Hepatocyte (in vitro differentiated cells): ENCODE measurements around the gene TIPARP. TPM values are rescaled to one million over a fixed set of nuclear protein-coding genes. Genes with fewer than 3 reads are reported as not detected.
"Not testable (repeated sequence)": the region's sequence is repeated elsewhere in the genome, so short reads cannot be mapped to it uniquely, and the experiment has no call there.

Experiments used
- DNase-seq: peaks from one replicate; pipeline ENCODE4 v3.0.0-alpha.2; 2016; ENCODE audit warnings: low spot score
- H2AFZ ChIP-seq: fragments of 200-600 bp; sonication (generic); 2 replicates; pipeline ENCODE4 v1.6.0; 2016; ENCODE audit warnings: antibody characterized with exemption, mild to moderate bottlenecking
- H3K27ac ChIP-seq: fragments of 200-600 bp; sonication (generic); 2 replicates; pipeline ENCODE4 v1.5.1; 2016; ENCODE audit warnings: mild to moderate bottlenecking
- H3K27me3 ChIP-seq: fragments of 200-600 bp; sonication (generic); 2 replicates; pipeline ENCODE4 v1.6.1; 2016
- H3K36me3 ChIP-seq: fragments of 200-600 bp; sonication (generic); replicated peaks from 2 replicates; pipeline ENCODE4 v1.5.1; 2016; ENCODE audit warnings: low read depth; ENCODE audit not compliant: insufficient read depth
- H3K4me1 ChIP-seq: fragments of 200-600 bp; sonication (generic); 2 replicates; pipeline ENCODE4 v1.5.1; 2016; ENCODE audit warnings: mild to moderate bottlenecking, moderate library complexity; ENCODE audit not compliant: insufficient read depth
- H3K4me2 ChIP-seq: fragments of 200-600 bp; sonication (generic); 2 replicates; pipeline ENCODE4 v1.6.0; 2016
- H3K4me3 ChIP-seq: fragments of 200-600 bp; sonication (generic); 2 replicates; pipeline ENCODE4 v1.5.1; 2016; ENCODE audit warnings: mild to moderate bottlenecking
- H3K79me2 ChIP-seq: fragments of 200-600 bp; sonication (generic); 2 replicates; pipeline ENCODE4 v1.6.0; 2017; ENCODE audit warnings: mild to moderate bottlenecking
- H3K9me2 ChIP-seq: fragments of 200-600 bp; sonication (generic); replicated peaks from 2 replicates; pipeline ENCODE4 v1.6.0; 2017; ENCODE audit warnings: mild to moderate bottlenecking; ENCODE audit not compliant: insufficient read depth
- H3K9me3 ChIP-seq: fragments of 200-600 bp; sonication (generic); 2 replicates; pipeline ENCODE4 v1.5.1; 2016; ENCODE audit warnings: low read depth, mild to moderate bottlenecking
- H4K20me1 ChIP-seq: fragments of 200-600 bp; sonication (generic); 2 replicates; pipeline ENCODE4 v1.6.0; 2016; ENCODE audit warnings: mild to moderate bottlenecking; ENCODE audit not compliant: insufficient read depth, poor library complexity, severe bottlenecking
- EZH2 ChIP-seq: fragments of 200-600 bp; sonication (generic); IDR thresholded peaks from 2 replicates; pipeline ENCODE4 v1.6.1; 2016; ENCODE audit warnings: antibody characterized with exemption, mild to moderate bottlenecking, borderline replicate concordance
- EZH2phosphoT487 ChIP-seq: fragments of 200-600 bp; sonication (generic); IDR thresholded peaks from one replicate; pipeline ENCODE4 v1.6.1; 2018; ENCODE audit warnings: antibody characterized with exemption, mild to moderate bottlenecking, low read depth, moderate library complexity; ENCODE audit not compliant: unreplicated experiment, severe bottlenecking
- WGBS: methylation state at CpG from one replicate; pipeline ENCODE4 v1.1.6; 2016; ENCODE audit warnings: low lambda C conversion rate; ENCODE audit errors: missing lambda C conversion rate; 5-methylcytosine and 5-hydroxymethylcytosine counted together
- polyA plus RNA-seq: library from polyadenylated mRNA; unstranded; fragments of >200 nt; fragmentation: Nextera tagmentation; extraction: Ambion mirVana; gene quantifications from 2 replicates; pipeline ENCODE4 v1.2.1, GENCODE V29; 2016
- total RNA-seq: library from RNA; depleted of rRNA; stranded (reverse); fragments of >200 nt; gene quantifications from 2 replicates; pipeline ENCODE4 v1.2.3, GENCODE V29; 2014
- TF ChIP-seq, protein P1 (sequence below): fragments of 200-600 bp; sonication (generic); IDR thresholded peaks from 2 replicates; pipeline ENCODE4 v1.5.1; 2016; ENCODE audit warnings: antibody characterized with exemption, mild to moderate bottlenecking; ENCODE audit not compliant: poor library complexity

Gene TIPARP
- total and polyA plus RNA-seq, 2 experiments from 2014 or later, result 19.9 to 112 TPM

DNA sequence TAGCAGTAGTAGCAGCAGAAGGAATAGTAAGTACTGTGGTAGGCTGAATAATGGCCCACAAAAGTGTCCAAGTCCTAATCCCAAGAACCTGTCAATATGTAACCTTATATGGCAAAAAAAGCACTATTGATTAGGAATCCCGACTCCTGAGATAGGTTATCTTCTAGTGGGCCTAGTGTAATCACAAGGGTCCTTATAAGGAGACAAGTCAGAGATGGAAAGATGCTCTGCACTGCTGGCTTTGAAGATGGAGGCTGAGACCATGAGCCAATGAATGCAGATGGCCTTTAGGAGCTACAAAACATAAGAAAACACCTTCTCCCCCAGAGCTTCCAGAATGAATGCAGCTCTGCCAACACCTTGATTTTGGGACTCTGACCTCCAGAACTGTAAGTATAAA is 36.0 kb downstream of the TIPARP start:
- Histone ChIP-seq H3K4me3 (no peak overlapping the region), H3K4me2 (no peak overlapping the region), H4K20me1 (no peaks in the 10 kb centered on the region), H3K9me2 (no peaks in the 10 kb centered on the region), H3K36me3 (no peaks in the 10 kb centered on the region), H2AFZ (no peak overlapping the region), H3K79me2 (no peaks in the 10 kb centered on the region), H3K27me3 (no peaks in the 10 kb centered on the region), H3K27ac (peak overlapping the region; percentile 42), H3K4me1 (no peaks in the 10 kb centered on the region), H3K9me3 (no peaks in the 10 kb centered on the region)
- TF ChIP-seq, protein P1, sequence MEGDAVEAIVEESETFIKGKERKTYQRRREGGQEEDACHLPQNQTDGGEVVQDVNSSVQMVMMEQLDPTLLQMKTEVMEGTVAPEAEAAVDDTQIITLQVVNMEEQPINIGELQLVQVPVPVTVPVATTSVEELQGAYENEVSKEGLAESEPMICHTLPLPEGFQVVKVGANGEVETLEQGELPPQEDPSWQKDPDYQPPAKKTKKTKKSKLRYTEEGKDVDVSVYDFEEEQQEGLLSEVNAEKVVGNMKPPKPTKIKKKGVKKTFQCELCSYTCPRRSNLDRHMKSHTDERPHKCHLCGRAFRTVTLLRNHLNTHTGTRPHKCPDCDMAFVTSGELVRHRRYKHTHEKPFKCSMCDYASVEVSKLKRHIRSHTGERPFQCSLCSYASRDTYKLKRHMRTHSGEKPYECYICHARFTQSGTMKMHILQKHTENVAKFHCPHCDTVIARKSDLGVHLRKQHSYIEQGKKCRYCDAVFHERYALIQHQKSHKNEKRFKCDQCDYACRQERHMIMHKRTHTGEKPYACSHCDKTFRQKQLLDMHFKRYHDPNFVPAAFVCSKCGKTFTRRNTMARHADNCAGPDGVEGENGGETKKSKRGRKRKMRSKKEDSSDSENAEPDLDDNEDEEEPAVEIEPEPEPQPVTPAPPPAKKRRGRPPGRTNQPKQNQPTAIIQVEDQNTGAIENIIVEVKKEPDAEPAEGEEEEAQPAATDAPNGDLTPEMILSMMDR, result no peak
- TF ChIP-seq EZH2phosphoT487, result no peak
- no peak for TF ChIP-seq EZH2
- DNase-seq, result no peak
- 45% methylated on average over 1 of the region's 1 CpG for WGBS

DNA sequence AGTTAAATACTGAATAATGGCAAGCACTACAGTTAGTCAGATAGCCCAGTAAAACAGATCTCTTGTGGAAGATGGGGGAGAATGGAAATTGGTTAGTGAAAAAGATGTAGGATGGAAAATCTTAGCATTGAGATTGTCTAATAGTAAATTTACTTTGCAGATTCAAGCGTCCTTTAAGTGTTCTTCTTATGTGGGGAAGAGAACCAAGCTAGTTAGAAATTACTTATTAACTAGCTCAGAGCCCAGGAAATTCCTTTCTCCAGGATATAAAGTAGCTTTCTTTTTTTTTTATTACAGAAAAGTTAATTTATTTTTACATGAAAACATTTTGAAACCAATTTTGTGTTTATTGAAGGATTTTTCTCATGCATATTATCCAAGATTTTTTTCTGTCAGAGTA is 36.7 kb downstream of the TIPARP start:
- Histone ChIP-seq H3K4me2 (no peak overlapping the region), H3K79me2 (no peaks in the 10 kb centered on the region)

DNA sequence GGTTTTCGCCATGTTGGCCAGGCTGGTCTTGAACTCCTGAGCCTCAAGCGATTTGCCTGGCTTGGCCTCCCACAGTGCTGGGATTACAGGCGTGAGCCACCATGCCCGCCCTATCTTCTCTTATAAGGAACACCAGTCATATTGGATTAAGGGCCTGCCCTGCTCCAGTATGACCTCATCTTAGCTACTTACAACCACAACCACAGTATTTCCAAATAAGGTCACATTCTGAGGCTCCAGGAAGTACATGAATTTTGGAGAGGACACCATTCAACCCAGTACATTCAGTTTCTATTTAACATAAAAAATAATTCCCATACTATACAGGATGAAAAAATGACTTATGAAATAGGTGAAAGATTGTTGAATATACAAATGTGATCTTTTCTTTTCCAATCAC is 37.6 kb downstream of the TIPARP start:
- H3K79me2 ChIP-seq, H3K4me3 ChIP-seq, H3K9me3 ChIP-seq, H3K9me2 ChIP-seq, H3K4me2 ChIP-seq, H2AFZ ChIP-seq, H3K4me1 ChIP-seq, H3K27ac ChIP-seq, DNase-seq, H3K27me3 ChIP-seq, H3K36me3 ChIP-seq, H4K20me1 ChIP-seq: not testable (repeated sequence)
- WGBS, result 92% methylated on average over 4 of the region's 4 CpGs

More for the DNA sequence above, 36.7 kb downstream of the TIPARP start:
- Histone ChIP-seq H3K27me3 (no peaks in the 10 kb centered on the region), H3K4me3 (no peak overlapping the region), H3K27ac (peak overlapping the region; percentile 42), H3K9me2 (no peaks in the 10 kb centered on the region), H3K4me1 (no peaks in the 10 kb centered on the region), H3K9me3 (no peaks in the 10 kb centered on the region), H4K20me1 (no peaks in the 10 kb centered on the region), H2AFZ (no peak overlapping the region), H3K36me3 (no peaks in the 10 kb centered on the region)
- 54% methylated on average over 1 of the region's 1 CpG for WGBS
- DNase-seq, result no peak
- TF ChIP-seq EZH2, result no peak
- TF ChIP-seq, protein P1, result no peak
- TF ChIP-seq EZH2phosphoT487, result no peak

DNA sequence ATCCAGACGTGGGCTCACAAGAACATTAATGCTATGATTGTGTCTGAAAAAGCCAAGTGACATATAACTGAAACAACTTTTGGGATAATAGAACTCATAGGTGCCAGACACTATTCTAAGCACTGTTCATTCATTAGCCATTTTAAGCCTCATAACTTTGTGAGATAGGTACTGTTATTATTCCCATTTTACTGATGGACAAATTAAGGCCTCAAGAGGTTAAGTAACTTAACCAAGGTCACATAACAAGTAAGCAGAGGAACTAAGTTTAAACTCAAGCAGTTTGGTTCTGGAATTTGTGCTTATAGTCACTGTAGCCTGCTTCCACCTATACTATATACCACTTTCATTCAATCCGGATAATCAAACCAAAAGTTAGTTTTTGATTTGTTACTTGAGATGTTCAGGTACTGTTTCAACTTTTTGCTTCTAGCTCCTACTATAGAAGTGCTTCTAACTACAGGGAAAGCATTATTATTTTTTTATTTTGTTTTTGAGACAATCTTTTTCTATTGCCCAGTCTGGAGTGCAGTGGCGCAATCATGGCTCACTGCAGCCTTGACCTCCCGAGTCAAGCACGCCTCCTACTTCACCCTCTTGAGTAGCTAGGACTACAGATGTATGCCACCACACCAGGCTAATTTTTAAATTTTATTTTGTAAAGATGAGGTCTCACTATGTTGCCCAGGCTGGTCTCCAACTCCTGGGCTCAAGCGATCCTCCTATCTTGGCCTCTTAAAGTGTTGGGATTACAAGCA is 41.9 kb downstream of the TIPARP start:
- Histone ChIP-seq H3K36me3 (no peaks in the 10 kb centered on the region), H3K4me2 (no peak overlapping the region), H3K27me3 (no peaks in the 10 kb centered on the region), H3K4me1 (no peaks in the 10 kb centered on the region), H4K20me1 (no peaks in the 10 kb centered on the region), H3K4me3 (no peak overlapping the region), H3K27ac (no peak overlapping the region), H3K79me2 (no peaks in the 10 kb centered on the region), H3K9me3 (no peaks in the 10 kb centered on the region), H2AFZ (no peak overlapping the region), H3K9me2 (no peaks in the 10 kb centered on the region)
- TF ChIP-seq EZH2phosphoT487 (no peak), EZH2 (no peak)
- TF ChIP-seq, protein P1, result no peak
- 81% methylated on average over 6 of the region's 6 CpGs for WGBS
- no peak for DNase-seq
